ENCODE data around the gene LILRA2.
"Not testable (repeated sequence)": the region's sequence is repeated elsewhere in the genome, so short reads cannot be mapped to it uniquely, and the experiment has no call there.

The LILRA2 gene

DNA sequence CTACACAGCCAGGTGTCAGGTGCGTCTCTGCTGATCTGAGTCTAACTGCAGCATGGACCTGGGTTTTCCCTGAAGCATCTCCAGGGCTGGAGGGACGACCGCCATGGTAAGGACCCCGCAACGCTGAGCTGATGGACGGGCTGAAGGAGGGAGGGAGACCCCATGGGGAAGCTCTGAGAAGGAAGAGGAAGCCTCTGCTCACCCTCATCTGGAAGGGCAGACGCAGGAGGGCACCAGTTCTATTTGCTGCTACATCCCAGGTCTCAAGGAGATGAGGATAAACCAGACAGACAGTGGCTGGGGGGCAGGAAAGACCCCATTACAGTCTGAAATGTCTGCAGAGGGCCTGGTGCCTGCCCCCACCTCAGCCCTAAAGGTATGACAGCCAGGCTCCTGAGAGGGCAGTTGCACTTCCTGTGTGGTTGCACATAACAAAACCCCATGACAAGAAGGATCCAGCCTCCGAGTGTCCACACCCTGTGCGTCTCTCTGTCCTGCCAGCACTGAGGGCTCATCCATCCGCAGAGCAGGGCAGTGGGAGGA, at the start of gene LILRA2:
Gene LILRA2 (plus strand): TSS at position 461 of the 543 bp plus-strand sequence. CDS start 89 bp downstream, outside the sequence.
- no peak for DNase-seq

DNA sequence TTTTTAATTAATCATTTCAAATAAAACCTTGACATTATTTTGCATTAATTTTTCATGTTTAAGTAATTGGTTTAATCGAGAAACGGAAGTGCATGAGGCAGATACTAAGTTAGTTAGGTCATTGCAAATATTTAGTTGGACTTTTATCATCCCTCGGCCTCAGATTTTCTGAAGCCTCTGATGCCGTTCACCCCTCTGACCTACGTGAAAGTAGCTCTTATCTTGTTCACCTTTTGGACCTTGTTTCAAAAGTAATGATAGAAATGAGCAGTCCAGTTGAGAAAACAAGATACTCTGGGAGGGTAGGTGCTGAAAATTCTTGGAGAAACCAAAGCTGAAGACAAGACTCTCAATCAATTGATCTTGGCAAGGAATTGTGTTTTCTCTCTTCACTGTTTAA, 48.0 kb upstream of the LILRA2 start:
- DNase-seq: no peak

DNA sequence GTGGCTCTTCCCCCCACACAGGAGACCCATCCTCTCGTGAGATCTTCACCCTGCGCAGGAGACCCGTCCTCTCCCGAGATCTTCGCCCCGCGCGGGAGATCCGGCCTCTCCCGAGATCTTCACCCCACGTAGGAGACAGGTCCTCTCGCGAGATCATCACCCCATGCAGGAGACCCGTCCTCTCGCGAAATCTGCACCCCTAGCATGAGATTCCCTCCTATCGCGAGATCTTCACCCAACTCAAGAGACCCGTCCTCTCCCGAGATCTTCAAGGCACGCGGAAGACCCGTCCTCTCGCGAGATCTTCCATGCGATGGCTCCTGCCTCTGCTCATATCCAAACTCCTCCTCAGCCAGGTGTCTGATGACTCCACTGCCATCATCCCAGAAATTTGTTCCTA, 46.6 kb upstream of the LILRA2 start:
- no peak for DNase-seq

DNA sequence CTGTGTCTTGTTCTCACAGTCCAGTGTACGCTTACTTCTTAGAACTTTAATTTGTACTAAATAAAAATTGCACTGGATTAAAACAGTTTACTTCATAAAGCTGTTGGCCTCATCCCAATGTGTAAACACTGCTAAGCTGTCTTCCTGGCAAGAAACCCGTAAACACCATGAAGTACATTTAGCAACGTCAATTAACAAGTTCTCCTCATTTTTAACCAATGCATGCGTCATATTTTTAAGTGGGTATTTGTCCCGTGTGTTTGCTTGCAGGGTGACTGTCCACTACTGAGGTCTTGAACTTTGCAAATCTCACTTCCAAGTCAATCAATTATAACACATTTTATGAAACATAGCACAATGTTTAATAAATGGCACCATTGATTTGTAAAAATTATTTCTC, 42.7 kb upstream of the LILRA2 start:
- DNase-seq: no peak

DNA sequence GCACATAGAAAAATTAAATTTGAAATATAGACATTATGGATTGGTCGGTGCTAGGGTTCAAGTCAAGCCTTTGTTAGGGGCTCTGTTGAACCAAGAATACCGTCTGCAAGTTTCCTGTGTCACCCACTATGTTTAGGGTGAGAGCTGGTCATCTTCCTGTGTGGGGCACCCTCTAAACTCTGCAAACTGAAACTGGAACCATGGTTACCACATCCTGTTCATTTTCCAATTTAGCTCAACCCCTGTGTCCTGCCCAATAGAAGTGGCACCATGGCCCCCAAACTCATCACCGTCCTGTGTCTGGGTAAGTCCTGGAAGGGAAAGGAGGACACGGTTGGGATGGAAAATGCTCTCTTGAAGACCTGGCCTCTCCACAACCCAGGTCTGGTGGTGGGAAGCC, 41.1 kb upstream of the LILRA2 start:
- DNase-seq: peak; percentile 44

DNA sequence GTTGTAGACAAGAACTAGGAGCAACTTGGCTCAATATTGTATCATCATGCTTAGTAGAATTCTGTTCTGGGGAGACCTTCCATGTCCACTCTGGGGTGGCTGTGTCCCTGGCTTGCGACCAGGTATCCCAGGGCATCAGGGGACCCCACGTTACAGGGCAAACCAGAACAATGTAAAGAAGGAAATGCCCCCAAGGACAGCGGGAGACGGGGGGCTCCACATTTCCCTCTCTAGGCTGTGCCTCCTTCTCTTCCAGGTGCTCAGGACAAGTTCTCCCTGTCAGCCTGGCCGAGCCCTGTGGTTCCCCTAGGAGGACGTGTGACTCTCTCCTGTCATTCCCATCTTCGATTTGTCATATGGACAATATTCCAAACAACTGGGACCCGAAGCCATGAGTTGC, 40.1 kb upstream of the LILRA2 start:
- DNase-seq: no peak

DNA sequence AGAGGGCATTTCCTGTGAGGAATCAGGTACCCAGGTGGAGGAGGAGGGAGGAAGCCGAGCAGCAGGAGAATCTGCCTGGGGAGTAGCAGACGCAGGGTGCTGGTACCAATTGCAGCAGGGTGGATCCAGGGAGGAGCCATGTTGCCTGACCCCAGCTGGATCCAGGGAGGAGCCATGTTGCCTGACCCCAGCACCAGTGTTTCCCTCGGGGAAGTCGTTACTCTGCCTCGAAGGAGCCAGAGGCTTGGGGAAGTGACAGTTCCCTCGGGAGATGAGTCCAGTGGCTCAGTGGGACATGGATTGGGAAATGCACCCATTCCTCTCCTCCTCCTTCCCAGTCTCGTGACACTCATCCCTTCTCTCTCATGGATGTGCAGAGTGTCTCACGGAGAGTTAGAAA, 39.4 kb upstream of the LILRA2 start:
- no peak for DNase-seq

DNA sequence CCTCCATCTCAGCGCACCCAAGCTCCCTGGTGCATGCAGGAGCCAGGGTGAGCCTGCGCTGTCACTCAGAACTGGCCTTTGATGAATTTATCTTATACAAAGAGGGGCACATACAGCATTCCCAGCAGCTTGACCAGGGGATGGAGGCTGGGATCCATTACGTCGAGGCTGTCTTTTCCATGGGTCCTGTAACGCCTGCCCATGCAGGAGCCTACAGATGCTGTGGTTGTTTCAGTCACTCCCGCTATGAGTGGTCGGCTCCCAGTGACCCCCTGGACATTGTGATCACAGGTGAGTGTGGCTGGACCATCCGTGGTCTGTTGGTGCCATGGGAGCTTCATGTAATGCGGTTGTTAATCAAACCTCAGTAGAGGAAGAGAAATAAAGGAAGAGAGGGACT, 38.0 kb upstream of the LILRA2 start:
- no peak for DNase-seq

DNA sequence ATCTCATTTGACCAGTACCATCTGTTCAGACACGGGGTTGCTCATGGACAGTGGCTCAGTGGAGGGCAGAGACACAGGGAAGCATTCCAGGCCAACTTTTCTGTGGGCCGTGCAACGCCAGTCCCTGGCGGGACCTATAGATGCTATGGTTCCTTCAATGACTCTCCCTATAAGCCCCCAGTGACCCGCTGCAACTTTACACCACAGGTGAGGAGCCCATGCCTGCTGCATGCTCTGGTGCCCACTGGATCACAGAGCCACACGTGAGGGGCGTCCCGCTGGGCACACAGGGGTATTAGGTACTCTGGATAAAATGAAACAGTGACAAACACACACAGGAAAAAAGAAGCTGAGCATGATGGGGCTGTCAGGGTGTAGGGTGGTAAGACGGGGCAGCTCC, 36.6 kb upstream of the LILRA2 start:
- DNase-seq: no peak

DNA sequence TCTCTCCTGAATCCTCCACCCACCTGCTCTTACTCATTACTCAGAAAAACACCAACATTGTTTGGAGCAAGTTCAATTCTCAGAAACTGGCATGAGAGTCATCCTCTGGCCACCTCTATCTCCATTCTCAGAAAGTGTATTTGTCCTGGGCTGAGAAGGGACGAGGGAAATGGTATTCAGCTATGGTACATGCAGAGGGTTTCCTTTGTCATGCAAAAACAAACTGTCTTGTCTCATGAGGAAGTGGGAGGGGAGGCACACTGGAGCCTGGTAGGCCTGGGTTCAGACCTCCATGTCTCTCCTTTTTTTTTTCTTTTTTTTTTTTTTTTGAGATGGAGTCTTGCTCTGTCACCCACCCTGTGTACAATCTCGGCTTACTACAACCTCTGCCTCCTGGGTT, 31.9 kb upstream of the LILRA2 start:
- no peak for DNase-seq

DNA sequence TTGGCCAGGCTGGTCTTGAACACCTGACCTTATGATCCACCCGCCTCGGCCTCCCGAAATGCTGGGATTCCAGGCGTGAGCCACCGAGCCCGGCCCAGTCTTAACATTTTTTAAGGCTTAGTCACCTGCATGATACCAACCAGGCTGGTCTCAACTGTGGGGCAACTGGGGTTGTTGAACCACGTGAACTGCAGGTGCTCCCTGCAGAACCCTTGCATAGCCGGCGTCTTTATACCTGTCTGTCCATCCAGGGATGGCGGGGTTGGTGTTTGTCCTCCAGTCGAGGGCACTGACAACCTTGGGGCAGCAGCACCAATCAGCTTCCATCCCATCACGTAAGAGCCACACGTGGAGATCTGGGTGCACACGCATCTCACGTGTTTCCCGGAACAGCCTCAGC, 24.8 kb upstream of the LILRA2 start:
- DNase-seq: no peak

DNA sequence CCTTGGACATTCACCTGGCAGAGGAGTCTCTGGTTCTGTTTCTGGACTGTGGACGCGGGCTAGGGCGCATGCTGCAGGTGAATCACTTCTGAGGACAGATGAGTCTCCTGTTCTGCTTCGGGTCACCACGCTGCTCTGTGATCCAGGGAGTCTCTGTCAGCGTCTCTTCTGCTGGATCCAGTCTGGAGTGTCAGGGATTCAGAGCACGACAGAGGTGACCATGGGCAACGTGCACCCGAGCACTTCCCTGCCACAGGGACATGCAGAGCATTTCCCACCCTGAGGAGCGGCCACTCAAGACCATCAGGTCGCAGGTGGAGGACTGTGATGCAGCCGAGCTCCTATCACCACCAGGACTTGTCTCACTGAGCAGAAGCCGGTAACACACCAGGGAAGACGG, 24.4 kb upstream of the LILRA2 start:
- no peak for DNase-seq

DNA sequence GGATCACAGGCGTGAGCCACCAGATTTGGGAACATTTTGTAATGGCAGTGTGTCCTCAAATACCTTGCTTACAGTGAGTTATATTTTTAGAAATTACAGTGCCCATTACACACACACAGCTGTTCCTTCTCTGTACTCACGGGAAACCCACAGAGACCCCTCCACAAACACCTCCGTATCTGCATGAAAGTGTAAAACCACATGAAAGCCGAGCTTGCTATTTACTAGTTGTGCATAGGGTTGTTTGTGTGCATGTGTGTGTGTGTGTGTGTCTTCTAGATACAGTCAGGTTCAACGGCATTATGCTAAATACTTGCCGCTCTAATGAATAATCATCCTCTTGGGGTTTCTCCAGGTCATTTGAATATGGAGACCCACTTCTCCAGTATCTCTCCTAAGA, 22.3 kb upstream of the LILRA2 start:
- peak; percentile 66 for DNase-seq

DNA sequence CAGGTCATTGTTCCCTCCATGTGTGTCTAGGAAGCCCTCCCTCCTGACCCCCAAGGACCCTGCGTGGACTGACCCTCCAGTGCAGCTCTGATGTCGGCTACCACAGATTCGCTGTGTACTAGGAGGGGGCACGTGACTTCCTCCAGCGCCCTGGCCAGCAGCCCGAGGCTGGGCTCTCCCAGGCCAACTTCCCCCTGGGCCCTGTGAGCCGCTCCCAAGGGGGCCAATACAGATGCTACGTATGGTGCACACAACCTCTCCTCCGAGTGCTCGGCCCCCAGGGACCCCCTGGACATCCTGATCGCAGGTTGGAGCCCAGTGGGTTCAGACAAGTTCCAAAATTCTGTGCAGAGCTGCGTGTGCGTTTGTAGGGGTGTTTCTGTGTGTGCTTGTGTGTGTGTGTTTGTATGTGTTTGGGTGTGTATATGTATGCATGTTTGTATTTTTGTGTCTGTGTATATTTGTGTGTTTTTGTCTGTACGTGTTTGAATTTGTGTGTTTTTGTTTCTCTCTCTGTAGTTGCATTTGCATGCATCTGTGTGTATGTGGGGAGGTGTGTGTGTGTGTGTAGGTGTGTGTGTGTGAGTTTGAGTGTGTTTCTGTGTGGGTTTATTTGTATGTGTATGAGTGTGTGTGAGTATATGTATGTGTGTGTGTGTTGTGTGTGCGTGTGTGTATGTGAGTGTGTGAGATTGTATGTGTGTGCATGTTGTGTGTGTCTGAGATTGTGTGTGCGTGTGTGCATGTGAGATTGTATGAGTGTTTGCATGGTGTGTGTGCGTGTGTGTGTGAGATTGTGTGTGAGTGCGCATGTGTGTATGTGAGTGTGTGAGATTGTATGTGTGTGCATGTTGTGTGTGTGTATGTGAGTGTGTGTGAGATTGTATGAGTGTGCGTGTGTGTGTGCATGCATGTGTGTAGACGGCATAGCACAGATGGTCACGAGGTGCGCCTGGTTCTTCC, 21.4 kb upstream of the LILRA2 start:
- no peak for DNase-seq

DNA sequence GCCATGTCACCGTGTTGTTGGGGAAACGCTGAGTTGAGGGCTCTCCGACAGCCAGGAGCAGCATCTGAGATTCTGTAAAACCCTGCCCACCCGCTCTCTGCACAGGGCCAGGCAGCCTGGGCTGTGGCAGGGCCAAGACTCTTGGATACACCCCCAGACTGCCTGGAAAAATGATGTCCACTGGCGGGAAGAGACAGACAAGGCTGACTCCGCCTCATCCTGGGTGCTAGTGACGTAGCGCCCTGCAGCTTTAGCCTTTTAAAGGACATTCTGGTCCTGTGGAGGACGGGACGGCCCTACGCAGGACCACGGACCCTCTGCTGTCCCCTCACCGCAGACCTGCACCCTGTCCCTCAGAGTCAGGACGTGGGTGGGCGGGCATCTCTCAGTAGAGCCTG, 20.7 kb upstream of the LILRA2 start:
- DNase-seq: no peak

DNA sequence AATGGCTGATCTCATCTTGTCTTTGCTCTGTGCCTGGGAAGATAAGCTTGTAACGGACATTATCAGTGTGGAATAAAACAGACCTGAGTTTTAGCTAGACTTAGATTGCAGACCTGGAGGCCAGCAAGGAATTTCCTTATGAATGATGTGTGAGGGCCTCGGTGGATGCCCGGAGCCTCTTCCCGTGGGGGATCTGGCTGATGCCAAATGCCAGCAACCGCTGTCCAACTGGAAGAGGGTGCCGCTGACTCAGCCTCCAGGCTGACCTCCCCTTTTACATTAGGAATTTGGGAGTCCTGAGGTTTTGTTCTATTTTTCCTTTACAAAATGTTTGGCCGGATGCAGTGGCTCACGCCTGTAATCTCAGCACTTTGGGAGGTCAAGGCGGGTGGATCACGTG, 19.6 kb upstream of the LILRA2 start:
- DNase-seq: no peak

DNA sequence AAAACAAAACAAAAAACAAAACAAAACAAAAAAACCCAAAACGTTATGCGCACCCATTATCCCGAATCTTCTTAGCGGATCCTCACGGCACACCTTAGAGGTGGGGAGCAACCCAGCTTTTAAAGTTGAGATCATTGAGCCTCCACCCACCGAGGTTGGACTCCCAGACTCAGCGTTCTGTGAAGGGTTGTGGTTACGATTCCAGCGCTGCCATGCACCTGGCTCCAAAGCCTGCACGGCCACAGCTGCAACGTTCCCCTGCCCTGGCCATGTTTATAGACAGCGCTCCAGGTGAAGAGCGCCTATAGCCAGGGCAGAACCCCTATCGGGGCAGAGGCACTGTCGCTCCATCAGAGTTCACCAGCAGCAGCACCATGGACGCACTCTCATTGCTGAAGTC, 18.7 kb upstream of the LILRA2 start:
- no peak for DNase-seq

DNA sequence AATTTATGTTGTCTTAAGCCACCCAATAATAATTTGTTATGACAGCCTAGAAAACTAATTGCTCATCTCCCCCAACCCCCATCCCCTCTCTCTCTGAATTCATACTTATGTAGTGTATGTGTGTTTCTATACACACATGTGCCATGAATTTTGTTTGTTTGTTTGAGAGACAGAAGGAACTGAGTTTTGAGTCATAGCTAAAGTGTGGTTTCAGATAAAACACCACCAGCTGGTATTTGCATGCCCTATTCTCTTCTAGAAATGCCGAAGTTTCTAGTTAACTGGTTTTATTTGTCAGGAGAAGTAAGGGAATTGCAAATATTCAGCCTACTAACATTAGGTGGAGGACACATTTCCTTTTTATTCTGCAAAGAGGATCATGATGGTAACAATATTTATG, 17.4 kb upstream of the LILRA2 start:
- DNase-seq: no peak

DNA sequence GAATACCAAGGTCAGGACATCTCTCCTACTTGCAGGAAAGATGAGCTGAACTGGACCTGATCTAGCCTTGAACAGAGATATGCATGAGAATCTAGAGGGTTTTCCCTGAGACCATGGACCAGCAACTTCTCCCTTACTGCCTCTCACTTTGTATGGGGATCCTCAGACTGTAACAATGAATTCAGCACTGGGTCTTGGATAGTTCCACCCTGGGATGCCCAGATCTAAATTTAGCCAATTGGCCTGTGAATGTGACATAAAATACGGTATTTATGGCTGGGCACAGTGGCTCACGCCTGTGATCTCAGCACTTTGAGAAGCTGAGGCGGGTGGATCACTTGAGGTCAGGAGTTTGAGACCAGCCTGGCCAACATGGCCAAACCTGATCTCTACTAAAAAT, 15.3 kb upstream of the LILRA2 start:
- DNase-seq: no peak

DNA sequence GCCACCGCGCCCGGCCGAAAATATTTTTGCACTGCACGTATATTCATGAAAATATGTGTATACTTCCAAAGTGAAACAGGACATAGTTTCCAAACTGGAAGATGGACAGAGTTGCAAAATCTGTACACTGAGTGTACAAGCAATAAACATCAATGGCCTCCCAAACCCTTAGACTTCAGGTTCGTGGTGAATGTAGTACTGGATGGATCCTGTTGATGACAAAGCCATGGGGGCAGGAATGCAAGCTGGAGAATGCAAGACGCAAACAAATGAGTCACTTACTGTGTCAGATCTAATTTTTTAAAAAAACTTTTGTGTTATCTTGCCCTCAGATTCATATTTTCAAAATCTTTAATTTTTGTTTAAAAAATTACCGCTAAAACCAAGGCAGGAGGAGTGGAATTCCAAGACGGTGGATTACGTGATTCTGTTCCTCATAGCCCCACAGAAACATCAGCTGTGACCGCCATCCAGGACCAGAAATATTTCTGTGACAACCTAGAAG, 12.7 kb upstream of the LILRA2 start:
- no peak for DNase-seq

DNA sequence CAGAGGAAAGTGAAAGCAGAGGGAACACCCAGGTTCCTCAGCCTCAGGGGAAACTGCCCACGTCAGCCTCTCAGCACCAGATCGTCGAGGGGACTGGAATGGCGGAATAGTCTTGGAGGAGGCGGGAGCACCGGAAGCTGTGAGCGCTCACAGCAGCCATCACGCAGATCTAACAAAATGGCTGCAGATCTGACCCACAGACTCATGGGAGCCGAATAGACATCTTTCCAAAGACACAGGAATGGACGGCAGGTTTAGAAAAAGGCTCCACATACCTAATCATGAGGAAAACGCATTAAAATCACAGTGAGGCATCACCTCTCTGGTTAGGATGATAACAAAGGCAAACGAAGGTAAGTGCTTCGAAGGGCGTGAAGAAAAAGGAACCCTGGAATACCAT, 11.8 kb upstream of the LILRA2 start:
- no peak for DNase-seq

DNA sequence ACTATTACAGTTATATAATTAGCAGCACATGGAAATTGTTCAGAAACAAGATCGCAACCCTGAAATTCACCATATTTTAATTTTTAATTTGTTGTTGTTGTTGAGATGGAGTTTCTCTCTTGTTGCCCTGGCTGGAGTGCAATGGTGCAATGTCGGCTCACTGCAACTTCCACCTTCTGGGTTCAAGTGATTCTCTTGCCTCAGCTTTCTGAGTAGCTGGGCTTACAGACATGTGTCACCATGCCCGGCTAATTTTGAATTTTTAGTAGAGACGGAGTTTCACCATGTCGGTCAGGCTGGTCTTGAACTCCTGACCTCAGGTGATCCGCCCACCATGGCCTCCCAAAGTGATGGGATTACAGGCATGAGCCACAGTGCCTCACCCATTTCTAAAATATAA, 10.4 kb upstream of the LILRA2 start:
- not testable (repeated sequence) for DNase-seq

DNA sequence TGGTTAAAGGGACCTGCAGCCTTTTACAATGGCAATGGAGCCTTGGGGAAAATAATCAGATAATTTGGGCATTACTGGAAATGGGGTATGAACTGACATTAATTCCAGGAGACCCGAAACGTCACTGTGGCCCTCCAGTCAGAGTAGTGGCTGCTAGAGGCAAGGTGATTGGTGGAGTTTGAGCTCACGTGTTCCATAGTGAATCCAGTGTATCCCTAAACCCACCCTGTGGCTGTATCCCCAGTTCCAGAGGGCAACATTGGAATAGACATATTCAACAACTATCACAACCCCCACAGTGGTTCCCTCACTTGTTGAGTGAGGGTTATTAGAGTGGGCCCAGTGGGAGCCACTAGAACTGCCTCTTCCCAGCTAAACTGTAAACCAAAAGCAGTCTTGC, 3.3 kb upstream of the LILRA2 start:
- no peak for DNase-seq

All from CD4-positive, alpha-beta T cell treated with Interleukin-10 for 1 hour (primary cell).